GM18511 (cell line): ENCODE data around the gene PSKH1.

Source experiments
- ATAC-seq: cut with Tn5 transposase; IDR thresholded peaks from one replicate; pipeline ENCODE4 v1.9.1; 2021; ENCODE audit warnings: mild to moderate bottlenecking, moderate library complexity; ENCODE audit not compliant: unreplicated experiment

The PSKH1 gene

DNA sequence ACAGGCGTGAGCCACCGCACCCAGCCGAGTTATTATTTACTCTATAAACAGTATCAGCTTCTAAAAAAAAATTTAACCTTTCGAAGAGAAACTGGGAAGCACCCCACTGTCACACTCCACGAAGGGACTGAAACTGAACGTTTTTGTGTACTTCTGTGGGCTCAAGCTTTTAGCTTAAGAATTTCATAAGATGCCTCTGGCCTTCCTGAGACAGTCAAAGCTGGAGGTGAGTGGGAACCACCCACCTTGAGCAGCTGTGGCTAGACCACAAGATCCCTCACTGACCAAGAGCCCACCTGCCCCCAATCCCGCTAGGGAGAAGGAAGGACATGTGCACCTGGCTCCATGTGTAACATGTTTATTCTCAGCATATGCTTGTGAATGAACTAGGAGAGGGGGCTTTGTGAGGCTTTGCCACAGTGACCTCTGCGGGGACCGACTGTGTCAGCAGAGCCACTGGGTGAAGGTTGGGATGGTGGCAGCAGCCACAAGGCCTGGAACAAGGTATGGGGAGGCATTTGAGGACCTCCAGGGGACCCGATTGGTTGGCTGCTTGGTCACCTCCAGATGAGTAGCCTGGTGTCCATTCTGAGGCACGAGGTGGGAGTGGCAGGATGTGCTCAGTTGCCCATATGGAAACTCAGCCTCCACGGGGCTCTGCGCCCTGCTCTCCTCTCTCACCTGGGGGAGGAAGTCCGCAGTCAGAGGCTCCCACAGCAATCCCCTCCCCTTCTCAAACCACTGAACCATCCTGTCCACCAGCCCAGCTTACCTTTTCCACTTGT is 82.5 kb downstream of the PSKH1 start:
- ATAC-seq, result no peak

DNA sequence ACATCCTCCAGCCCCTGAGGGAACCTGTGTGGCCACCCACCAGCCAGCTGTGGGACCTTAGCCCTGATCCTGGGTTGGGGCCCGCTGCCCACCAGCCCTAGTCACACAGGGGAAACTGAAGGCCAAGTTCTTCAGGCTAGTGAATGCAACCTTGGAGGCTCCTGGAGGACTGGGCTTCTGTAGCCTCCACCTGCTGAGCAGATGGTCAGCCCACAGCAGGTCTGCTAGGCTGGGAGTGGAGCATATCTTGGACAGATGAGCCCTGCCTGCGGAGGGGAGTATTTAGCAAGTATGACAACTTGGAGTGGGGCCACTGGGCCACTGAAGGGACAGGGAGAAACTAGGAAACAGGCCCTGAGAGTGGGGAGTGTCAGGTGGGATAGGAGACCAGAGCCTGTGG is 83.2 kb downstream of the PSKH1 start:
- ATAC-seq, result no peak

DNA sequence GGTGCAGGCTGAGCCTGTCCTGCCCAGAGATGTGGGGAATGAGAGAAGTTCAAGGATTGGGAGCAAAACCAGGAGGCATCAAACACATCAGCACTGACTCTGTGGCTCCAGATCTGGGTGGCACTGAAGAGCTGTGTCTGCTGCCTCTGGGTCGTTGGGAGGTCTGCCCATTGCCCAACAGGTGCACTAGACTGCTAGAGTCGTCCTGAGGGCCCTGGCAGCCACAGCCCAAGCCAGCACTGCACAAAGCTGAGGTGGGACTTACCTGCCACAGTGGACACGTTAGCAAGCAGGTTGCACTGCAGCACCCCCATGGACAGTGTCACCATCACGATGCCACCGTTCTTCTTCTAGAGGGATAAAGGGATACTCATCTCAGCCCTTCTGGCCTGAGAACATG is 84.0 kb downstream of the PSKH1 start:
- ATAC-seq, result no peak

DNA sequence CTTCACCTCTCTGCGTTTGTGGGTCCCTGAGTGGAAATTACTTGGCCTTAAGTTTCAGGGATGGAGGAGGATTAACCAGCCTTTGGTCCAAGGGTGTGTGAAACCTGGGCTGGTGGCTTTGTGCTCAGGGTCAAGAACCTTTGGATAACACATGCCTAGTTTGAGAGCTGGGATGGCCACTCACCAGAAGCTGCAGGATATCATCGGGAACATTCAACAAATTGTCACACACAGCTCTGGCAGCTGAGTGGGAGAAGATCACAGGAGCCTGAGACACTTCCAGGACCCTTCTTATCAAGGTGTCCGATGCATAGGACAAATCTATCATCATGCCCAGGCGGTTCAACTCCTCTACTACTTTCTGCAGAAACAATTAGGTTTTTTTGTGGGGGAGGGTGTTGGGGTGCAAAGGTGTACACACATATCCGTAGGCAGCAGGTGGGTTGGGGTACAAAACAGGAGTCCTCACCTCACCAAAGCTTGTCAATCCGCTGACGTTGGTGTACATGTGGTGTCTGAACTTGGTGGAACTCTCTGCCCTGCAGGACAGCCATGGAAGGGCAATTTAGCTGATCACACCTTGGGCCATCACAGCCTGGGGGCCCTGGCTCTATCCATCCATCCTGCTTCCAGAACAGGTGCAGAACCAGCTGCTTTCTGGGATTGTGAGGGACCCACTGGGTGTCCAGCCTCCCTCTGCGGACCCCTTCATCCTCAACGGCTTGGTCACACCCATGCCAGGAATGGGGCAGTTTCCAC is 84.6 kb downstream of the PSKH1 start:
- ATAC-seq, result no peak
